Caco-2 (cell line): ENCODE results near the gene CORIN. TPM values are rescaled to one million over a fixed set of nuclear protein-coding genes. Genes with fewer than 3 reads are reported as not detected.

ENCODE experiments used
- BruUV-seq: library from RNA; stranded (reverse); fragments of 400-500 nt; replicated peaks from 2 replicates; lab custom pipeline; 2021; lab: Mats Ljungman, UMichigan
- CTCF ChIA-PET: fragments of 300-600 bp; sonication (Branson Sonifier 250); formaldehyde crosslinking; loops from one replicate; lab custom pipeline; 2022; ENCODE audit warnings: antibody characterized with exemption; lab: Charles Lee
- POLR2A ChIA-PET: fragments of 300-600 bp; sonication (Branson Sonifier 250); formaldehyde crosslinking; loops from one replicate; lab custom pipeline; 2022; ENCODE audit warnings: antibody characterized with exemption; lab: Charles Lee
- DNase-seq, 2 experiments: peaks; one replicate each; pipeline versions ENCODE4 v3.0.0 to v3.0.0-alpha.2; 2020 to 2022
- H3K27me3 ChIP-seq: replicated peaks from 2 replicates; pipeline ENCODE4 v1.6.0; 2011; ENCODE audit warnings: low read length; ENCODE audit not compliant: control insufficient read depth, insufficient read depth
- H3K36me3 ChIP-seq: 2 replicates; pipeline ENCODE4 v1.5.1; 2011; ENCODE audit warnings: low read length; ENCODE audit not compliant: control insufficient read depth, insufficient read depth
- H3K4me1 ChIP-seq: fragments of 250-450 bp; sonication (Bioruptor Pico); 2 replicates; pipeline ENCODE4 v1.5.1; 2020; ENCODE audit warnings: mild to moderate bottlenecking
- H3K4me3 ChIP-seq: 2 replicates; pipeline ENCODE4 v1.5.1; 2011; ENCODE audit warnings: low read depth, mild to moderate bottlenecking, control low read depth, low read length
- H3K9me3 ChIP-seq: fragments of 250-450 bp; sonication (Bioruptor Pico); 2 replicates; pipeline ENCODE4 v1.5.1; 2020; ENCODE audit warnings: mild to moderate bottlenecking, moderate library complexity
- H3K27ac Mint-ChIP-seq: one replicate; pipeline ENCODE4 v1.8.0; 2022; ENCODE audit warnings: mixed read lengths; ENCODE audit not compliant: unreplicated experiment
- H3K27me3 Mint-ChIP-seq: one replicate; pipeline ENCODE4 v1.8.0; 2022; ENCODE audit warnings: mixed read lengths; ENCODE audit not compliant: insufficient read depth, unreplicated experiment
- H3K36me3 Mint-ChIP-seq: one replicate; pipeline ENCODE4 v1.8.0; 2022; ENCODE audit warnings: mild to moderate bottlenecking, mixed read lengths; ENCODE audit not compliant: insufficient read depth, unreplicated experiment
- H3K4me1 Mint-ChIP-seq: one replicate; pipeline ENCODE4 v1.8.0; 2022; ENCODE audit warnings: low read depth, mixed read lengths; ENCODE audit not compliant: unreplicated experiment
- H3K4me3 Mint-ChIP-seq: one replicate; pipeline ENCODE4 v1.8.0; 2022; ENCODE audit warnings: mild to moderate bottlenecking, moderate library complexity, mixed read lengths; ENCODE audit not compliant: unreplicated experiment
- H3K9me3 Mint-ChIP-seq: one replicate; pipeline ENCODE4 v1.8.0; 2022; ENCODE audit warnings: mixed read lengths; ENCODE audit not compliant: unreplicated experiment
- intact Hi-C: fragments of 100-400 bp; cut with micrococcal nuclease; formaldehyde crosslinking; loops from one replicate; pipeline ENCODE4 v1.10.0; 2022; ENCODE audit not compliant: unreplicated experiment
- total RNA-seq: library from RNA; stranded (reverse); gene quantifications from 2 replicates; pipeline ENCODE4 v1.2.3, GENCODE V29; 2022
- TF ChIP-seq, protein P1 (sequence below), 2 experiments: fragments of 200-600 bp in 1 of 2; IDR thresholded peaks; 1 replicate in 1 of 2; 2 replicates in 1 of 2; pipeline versions ENCODE4 v1.5.1 to v1.8.0; 2011 to 2022; ENCODE audit warnings: antibody characterized with exemption in 1 of 2, control low read depth in 1 of 2, inconsistent platforms in 1 of 2, low read depth in 1 of 2, low read length in 1 of 2, mild to moderate bottlenecking in 1 of 2, moderate library complexity in 1 of 2; ENCODE audit not compliant: insufficient read depth in 1 of 2, severe bottlenecking in 1 of 2, unreplicated experiment in 1 of 2

CORIN gene
- total RNA-seq, 1 experiment from 2014 or later, result 0.27 TPM

GRCh38 chr4:47717188-47717587, 120.7 kb downstream of the CORIN start:
- H3K4me3 Mint-ChIP-seq, result no peak overlapping the region
- DNase-seq, result no peak
- no TSS peak for BruUV-seq
- no peaks in the 10 kb centered on the region for H3K36me3 Mint-ChIP-seq
- peaks cover 5% of the 10 kb centered on the region; the same call in 1 of the 2 replicates for H3K4me1 ChIP-seq
- H3K27ac Mint-ChIP-seq, result peak overlapping the region; percentile 27
- TF ChIP-seq, protein P1, sequence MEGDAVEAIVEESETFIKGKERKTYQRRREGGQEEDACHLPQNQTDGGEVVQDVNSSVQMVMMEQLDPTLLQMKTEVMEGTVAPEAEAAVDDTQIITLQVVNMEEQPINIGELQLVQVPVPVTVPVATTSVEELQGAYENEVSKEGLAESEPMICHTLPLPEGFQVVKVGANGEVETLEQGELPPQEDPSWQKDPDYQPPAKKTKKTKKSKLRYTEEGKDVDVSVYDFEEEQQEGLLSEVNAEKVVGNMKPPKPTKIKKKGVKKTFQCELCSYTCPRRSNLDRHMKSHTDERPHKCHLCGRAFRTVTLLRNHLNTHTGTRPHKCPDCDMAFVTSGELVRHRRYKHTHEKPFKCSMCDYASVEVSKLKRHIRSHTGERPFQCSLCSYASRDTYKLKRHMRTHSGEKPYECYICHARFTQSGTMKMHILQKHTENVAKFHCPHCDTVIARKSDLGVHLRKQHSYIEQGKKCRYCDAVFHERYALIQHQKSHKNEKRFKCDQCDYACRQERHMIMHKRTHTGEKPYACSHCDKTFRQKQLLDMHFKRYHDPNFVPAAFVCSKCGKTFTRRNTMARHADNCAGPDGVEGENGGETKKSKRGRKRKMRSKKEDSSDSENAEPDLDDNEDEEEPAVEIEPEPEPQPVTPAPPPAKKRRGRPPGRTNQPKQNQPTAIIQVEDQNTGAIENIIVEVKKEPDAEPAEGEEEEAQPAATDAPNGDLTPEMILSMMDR (IDR thresholded peaks at IDR 0.05; ENCODE audit: insufficient read depth in 1 of 2, low read depth in 1 of 2, low read length in 1 of 2, severe bottlenecking in 1 of 2, unreplicated experiment in 1 of 2), result no peak
- no peak overlapping the region for H3K4me3 ChIP-seq
- no peaks in the 10 kb centered on the region for H3K36me3 ChIP-seq
- H3K4me1 Mint-ChIP-seq, result peaks cover 7% of the 10 kb centered on the region
- H3K27me3 ChIP-seq, result no peaks in the 10 kb centered on the region
- POLR2A ChIA-PET, result no interaction called here
- H3K9me3 ChIP-seq, result no peaks in the 10 kb centered on the region
- intact Hi-C loops, result no loop called here
- CTCF ChIA-PET, result no interaction called here
- peaks cover 11% of the 10 kb centered on the region for H3K27me3 Mint-ChIP-seq
- no peaks in the 10 kb centered on the region for H3K9me3 Mint-ChIP-seq

DNA sequence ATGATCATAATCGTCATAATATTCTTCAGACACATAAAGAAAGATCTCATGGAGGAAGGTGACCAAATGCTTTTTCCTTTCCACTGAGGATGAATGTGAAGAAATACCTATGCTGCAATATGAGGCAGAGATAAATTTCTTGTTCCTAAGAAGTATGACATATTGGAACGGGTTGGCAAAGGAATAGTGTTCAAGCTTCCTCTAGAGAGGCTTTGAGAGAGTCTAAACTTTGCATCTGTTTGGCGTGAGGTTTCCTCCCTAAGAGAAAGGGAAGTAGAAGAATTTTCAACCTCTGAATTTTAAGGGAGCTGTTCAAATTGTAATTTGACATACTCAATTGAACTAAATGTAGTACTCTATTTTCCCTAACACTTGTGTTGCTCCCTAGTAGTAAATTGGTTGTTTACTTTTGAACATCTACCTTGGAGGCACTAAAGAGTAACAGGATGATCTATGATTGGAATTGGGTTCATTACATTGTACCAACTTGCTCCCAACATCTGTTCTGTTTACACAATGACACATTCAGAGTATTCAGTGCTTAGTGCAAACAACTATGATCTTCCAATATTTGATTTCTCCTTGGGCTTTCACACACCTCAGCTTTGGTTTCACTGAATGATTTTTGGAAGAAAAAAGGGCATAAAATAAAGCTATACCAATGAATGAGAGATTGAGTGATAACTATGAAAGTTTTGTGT, 122.0 kb downstream of the CORIN start:
- ChIA-PET CTCF (no interaction called here), POLR2A (no interaction called here)
- H3K36me3 Mint-ChIP-seq, result no peaks in the 10 kb centered on the region
- Histone ChIP-seq H3K36me3 (no peaks in the 10 kb centered on the region), H3K9me3 (no peaks in the 10 kb centered on the region), H3K27me3 (no peaks in the 10 kb centered on the region), H3K4me3 (no peak overlapping the region), H3K4me1 (peaks cover 5% of the 10 kb centered on the region; the same call in 1 of the 2 replicates)
- no peak overlapping the region for H3K4me3 Mint-ChIP-seq
- no TSS peak for BruUV-seq
- no peak overlapping the region for H3K27ac Mint-ChIP-seq
- intact Hi-C loops, result no loop called here
- TF ChIP-seq, protein P1 (IDR thresholded peaks at IDR 0.05; ENCODE audit: insufficient read depth in 1 of 2, low read depth in 1 of 2, low read length in 1 of 2, severe bottlenecking in 1 of 2, unreplicated experiment in 1 of 2), result no peak
- H3K4me1 Mint-ChIP-seq, result peaks cover 7% of the 10 kb centered on the region
- H3K27me3 Mint-ChIP-seq, result peaks cover 12% of the 10 kb centered on the region
- no peaks in the 10 kb centered on the region for H3K9me3 Mint-ChIP-seq
- DNase-seq, result no peak

DNA sequence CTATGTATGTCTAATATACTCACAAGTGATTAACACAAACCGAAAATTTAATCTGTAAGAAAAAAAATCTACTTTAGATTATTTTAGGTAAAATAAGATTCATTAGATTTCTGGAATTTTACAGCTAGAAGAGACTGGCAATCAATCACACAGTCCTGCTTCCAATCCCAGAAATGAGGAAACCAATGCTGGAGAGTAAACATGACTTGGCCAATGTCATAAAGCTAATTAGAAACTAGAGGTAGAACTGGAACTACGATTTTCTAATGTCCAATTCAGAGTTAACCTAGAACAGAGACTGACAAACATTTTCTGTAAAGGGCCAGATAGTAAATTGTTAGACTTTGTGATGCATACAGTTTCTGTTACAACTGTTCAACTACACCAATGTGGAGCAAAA, 123.6 kb downstream of the CORIN start:
- no peak overlapping the region for H3K4me3 ChIP-seq
- no peaks in the 10 kb centered on the region for H3K27me3 ChIP-seq
- H3K4me1 ChIP-seq, result peaks cover 5% of the 10 kb centered on the region; the same call in 1 of the 2 replicates
- ChIA-PET CTCF (interaction anchor here (1.0 kb wide), 1 partner anchor 122 kb away, joined by 3 read pairs; no protein-coding TSS in a partner anchor), POLR2A (no interaction called here)
- H3K27ac Mint-ChIP-seq, result no peak overlapping the region
- no peaks in the 10 kb centered on the region for H3K36me3 ChIP-seq
- intact Hi-C loops, result no loop called here
- no peaks in the 10 kb centered on the region for H3K9me3 ChIP-seq
- H3K4me3 Mint-ChIP-seq, result no peak overlapping the region
- peaks cover 14% of the 10 kb centered on the region for H3K27me3 Mint-ChIP-seq
- TF ChIP-seq, protein P1 (IDR thresholded peaks at IDR 0.05; ENCODE audit: insufficient read depth in 1 of 2, low read depth in 1 of 2, low read length in 1 of 2, severe bottlenecking in 1 of 2, unreplicated experiment in 1 of 2), result no peak
- H3K36me3 Mint-ChIP-seq, result no peaks in the 10 kb centered on the region
- H3K4me1 Mint-ChIP-seq, result peaks cover 7% of the 10 kb centered on the region
- H3K9me3 Mint-ChIP-seq, result no peaks in the 10 kb centered on the region
- DNase-seq, result no peak
- BruUV-seq, result no TSS peak
